ENCODE measurements around the gene TRAF7.

TRAF7 gene

DNA sequence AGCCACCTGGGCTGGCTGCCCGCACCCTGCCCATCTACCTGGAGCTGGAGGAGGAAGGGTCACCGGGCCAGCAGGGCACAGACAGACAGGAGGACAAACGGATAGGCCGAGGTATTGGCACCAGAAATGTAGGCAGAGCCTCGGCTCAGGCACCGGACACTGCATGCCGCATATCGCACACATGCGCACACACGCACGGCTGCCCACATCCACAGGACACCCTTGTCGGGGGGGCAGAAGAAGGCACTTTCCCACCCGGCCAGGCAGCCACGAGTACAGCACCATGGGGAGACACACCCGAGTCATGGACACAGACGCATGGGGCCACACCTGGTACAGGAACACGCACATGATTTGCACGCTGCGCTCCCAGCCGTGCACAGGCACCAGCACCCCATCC, 26.4 kb downstream of the TRAF7 start:
- Histone ChIP-seq H3K27ac (no peak overlapping the region), H3K4me3 (no peak overlapping the region)
- no peak for TF ChIP-seq CTCF (IDR thresholded peaks at IDR 0.05)
- DNase-seq (ENCODE audit: low spot score), result no peak

GRCh38 chr16:2183671-2184070, 28.1 kb downstream of the TRAF7 start:
- no peak for DNase-seq (ENCODE audit: low spot score)
- TF ChIP-seq CTCF (IDR thresholded peaks at IDR 0.05), result no peak
- H3K4me3 ChIP-seq, result no peak overlapping the region
- H3K27ac ChIP-seq, result no peak overlapping the region

DNA sequence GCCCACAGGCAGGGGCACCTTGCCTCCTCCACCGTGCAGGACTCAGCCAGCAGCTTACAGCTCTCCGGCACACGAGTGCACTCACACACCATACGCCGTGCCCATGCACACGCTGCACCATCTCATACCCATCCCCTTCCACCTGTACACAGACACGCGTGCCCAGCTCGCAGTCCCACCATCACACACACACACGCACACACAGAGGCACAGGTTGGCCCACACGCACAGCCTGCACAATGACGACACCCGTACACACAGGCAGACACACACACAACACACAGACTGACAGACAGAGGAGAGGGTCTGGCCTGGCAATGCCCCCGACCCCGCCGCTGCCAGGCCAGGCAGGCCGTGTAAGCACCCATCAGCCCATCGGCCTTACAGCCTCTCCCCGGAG, 28.8 kb downstream of the TRAF7 start:
- TF ChIP-seq CTCF (IDR thresholded peaks at IDR 0.05), result no peak
- no peak overlapping the region for H3K4me3 ChIP-seq
- no peak for DNase-seq (ENCODE audit: low spot score)
- no peak overlapping the region for H3K27ac ChIP-seq

DNA sequence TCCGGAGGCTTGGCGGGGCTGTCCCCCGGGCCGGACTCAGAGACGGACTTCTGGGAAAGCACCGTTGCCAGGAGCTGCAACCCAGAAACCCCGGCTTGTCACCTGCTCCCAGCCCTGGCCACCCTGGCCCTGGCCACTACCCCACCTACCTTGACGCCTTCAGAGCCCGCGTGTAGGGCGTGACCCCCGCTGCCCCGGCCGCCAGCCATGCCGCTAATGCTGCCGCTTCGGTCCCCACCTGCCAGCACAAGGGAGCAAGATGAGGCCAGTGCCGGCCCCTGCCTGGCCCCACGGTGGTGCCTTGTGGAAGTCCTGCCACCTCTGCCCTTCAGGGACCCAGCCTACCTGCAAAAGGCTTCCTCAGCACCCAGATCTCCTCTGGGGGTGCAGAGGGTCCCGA, 29.4 kb downstream of the TRAF7 start:
- no peak overlapping the region for H3K27ac ChIP-seq
- DNase-seq (ENCODE audit: low spot score), result no peak
- H3K4me3 ChIP-seq, result no peak overlapping the region
- no peak for TF ChIP-seq CTCF (IDR thresholded peaks at IDR 0.05)

- Histone ChIP-seq H3K27ac (no peak overlapping the region), H3K4me3 (no peak overlapping the region)
- TF ChIP-seq CTCF (IDR thresholded peaks at IDR 0.05), result no peak
These were observed 30.5 kb downstream of the TRAF7 start for GRCh38 chr16:2186064-2186463.

GRCh38 chr16:2186505-2186904, 30.9 kb downstream of the TRAF7 start:
- no peak for DNase-seq (ENCODE audit: low spot score)
- no peak for TF ChIP-seq CTCF (IDR thresholded peaks at IDR 0.05)
- no peak overlapping the region for H3K4me3 ChIP-seq
- no peak overlapping the region for H3K27ac ChIP-seq

More at GRCh38 chr16:2186064-2186463, 30.5 kb downstream of the TRAF7 start:
- DNase-seq (ENCODE audit: low spot score), result no peak

DNA sequence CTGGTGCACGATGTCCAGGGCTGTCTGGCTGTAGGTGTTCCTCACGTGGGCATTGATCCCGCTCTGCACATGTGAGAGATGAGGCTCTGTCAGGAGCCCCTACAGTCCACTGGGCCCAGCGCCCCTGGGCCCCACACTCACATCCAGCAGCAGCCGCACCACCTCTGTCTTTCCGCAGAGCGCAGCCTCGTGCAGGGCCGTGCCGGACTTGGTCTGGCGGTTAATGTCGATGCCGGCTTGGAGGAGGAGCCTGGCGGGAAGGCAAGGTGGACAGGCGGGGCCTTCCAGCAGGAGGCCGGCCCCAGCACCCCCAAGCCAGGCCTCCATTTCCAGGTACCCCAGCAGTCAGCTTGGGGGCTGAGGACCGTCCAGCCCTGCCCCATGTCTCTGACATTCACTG, 31.6 kb downstream of the TRAF7 start:
- no peak overlapping the region for H3K4me3 ChIP-seq
- no peak for TF ChIP-seq CTCF (IDR thresholded peaks at IDR 0.05)
- no peak for DNase-seq (ENCODE audit: low spot score)
- no peak overlapping the region for H3K27ac ChIP-seq
